Measurements from ENCODE around the gene GALNT15.

GALNT15 gene

GRCh38 chr3:16214366-16214765, 39.9 kb downstream of the GALNT15 start:
- Histone ChIP-seq H3K27ac (no peak overlapping the region), H3K4me3 (ENCODE audit: low read depth in 1 of 2, low read length in 1 of 2) (no peak overlapping the region), H3K36me3 (no peaks in the 10 kb centered on the region), H3K27me3 (no peaks in the 10 kb centered on the region), H3K9me3 (no peaks in the 10 kb centered on the region), H3K4me1 (ENCODE audit: control insufficient read depth in 1 of 2, insufficient read depth in 1 of 2, low read depth in 1 of 2, low read length in 1 of 2) (no peaks in the 10 kb centered on the region)
- no peak for TF ChIP-seq CTCF (IDR thresholded peaks at IDR 0.05)

GRCh38 chr3:16216373-16216935, 42.0 kb downstream of the GALNT15 start:
- Histone ChIP-seq H3K4me1 (ENCODE audit: control insufficient read depth in 1 of 2, insufficient read depth in 1 of 2, low read depth in 1 of 2, low read length in 1 of 2) (no peaks in the 10 kb centered on the region), H3K36me3 (no peaks in the 10 kb centered on the region), H3K4me3 (ENCODE audit: low read depth in 1 of 2, low read length in 1 of 2) (no peak overlapping the region), H3K27ac (no peak overlapping the region), H3K27me3 (no peaks in the 10 kb centered on the region), H3K9me3 (no peaks in the 10 kb centered on the region)
- no peak for TF ChIP-seq CTCF (IDR thresholded peaks at IDR 0.05)

- no peaks in the 10 kb centered on the region for H3K36me3 ChIP-seq
- H3K27ac ChIP-seq, result no peak overlapping the region
- H3K4me3 ChIP-seq (ENCODE audit: low read depth in 1 of 2, low read length in 1 of 2), result no peak overlapping the region
- no peaks in the 10 kb centered on the region for H3K27me3 ChIP-seq
- no peaks in the 10 kb centered on the region for H3K4me1 ChIP-seq (ENCODE audit: control insufficient read depth in 1 of 2, insufficient read depth in 1 of 2, low read depth in 1 of 2, low read length in 1 of 2)
- no peaks in the 10 kb centered on the region for H3K9me3 ChIP-seq
- TF ChIP-seq CTCF (IDR thresholded peaks at IDR 0.05), result no peak
These were observed 45.3 kb downstream of the GALNT15 start for GRCh38 chr3:16219777-16220176.

- H3K27ac ChIP-seq, result no peak overlapping the region
- no peaks in the 10 kb centered on the region for H3K27me3 ChIP-seq
- H3K36me3 ChIP-seq, result no peaks in the 10 kb centered on the region
- no peaks in the 10 kb centered on the region for H3K9me3 ChIP-seq
- H3K4me1 ChIP-seq (ENCODE audit: control insufficient read depth in 1 of 2, insufficient read depth in 1 of 2, low read depth in 1 of 2, low read length in 1 of 2), result no peaks in the 10 kb centered on the region
- TF ChIP-seq CTCF (IDR thresholded peaks at IDR 0.05), result no peak
- H3K4me3 ChIP-seq (ENCODE audit: low read depth in 1 of 2, low read length in 1 of 2), result no peak overlapping the region
These were observed 47.5 kb downstream of the GALNT15 start for GRCh38 chr3:16221990-16222389.

GRCh38 chr3:16222547-16222946, 48.1 kb downstream of the GALNT15 start:
- TF ChIP-seq CTCF (IDR thresholded peaks at IDR 0.05), result no peak
- Histone ChIP-seq H3K9me3 (no peaks in the 10 kb centered on the region), H3K27me3 (no peaks in the 10 kb centered on the region), H3K36me3 (no peaks in the 10 kb centered on the region), H3K4me1 (ENCODE audit: control insufficient read depth in 1 of 2, insufficient read depth in 1 of 2, low read depth in 1 of 2, low read length in 1 of 2) (no peaks in the 10 kb centered on the region), H3K4me3 (ENCODE audit: low read depth in 1 of 2, low read length in 1 of 2) (no peak overlapping the region), H3K27ac (no peak overlapping the region)

- TF ChIP-seq CTCF (IDR thresholded peaks at IDR 0.05), result no peak
- Histone ChIP-seq H3K9me3 (no peaks in the 10 kb centered on the region), H3K27ac (no peak overlapping the region), H3K36me3 (no peaks in the 10 kb centered on the region), H3K4me1 (ENCODE audit: control insufficient read depth in 1 of 2, insufficient read depth in 1 of 2, low read depth in 1 of 2, low read length in 1 of 2) (no peaks in the 10 kb centered on the region), H3K27me3 (no peaks in the 10 kb centered on the region), H3K4me3 (ENCODE audit: low read depth in 1 of 2, low read length in 1 of 2) (no peak overlapping the region)
These were observed 49.8 kb downstream of the GALNT15 start for GRCh38 chr3:16224325-16224724.
